ENCODE data around the gene PLEKHG1. TPM values are rescaled to one million over a fixed set of nuclear protein-coding genes. Genes with fewer than 3 reads are reported as not detected.

PLEKHG1 gene
- total RNA-seq, 1 donor from 2014 or later: 13.6 TPM

GRCh38 chr6:150624191-150624590, 24.5 kb downstream of the PLEKHG1 start:
- Histone ChIP-seq H3K4me3 (ENCODE audit: low read length in 3 of 3) (no peak overlapping the region), H3K9me3 (ENCODE audit: control insufficient read depth in 3 of 3, low read length in 3 of 3) (no peaks in the 10 kb centered on the region), H3K4me1 (ENCODE audit: control insufficient read depth in 3 of 3, insufficient read depth in 3 of 3, low read length in 3 of 3) (peaks cover 0 to 8% (median 3%) of the 10 kb centered on the region in 3 donors), H3K27me3 (ENCODE audit: control insufficient read depth in 3 of 3, insufficient read depth in 3 of 3, low read length in 3 of 3) (no peaks in the 10 kb centered on the region), H3K36me3 (ENCODE audit: control insufficient read depth in 3 of 3, insufficient read depth in 3 of 3, low read length in 3 of 3) (no peaks in the 10 kb centered on the region), H3K27ac (ENCODE audit: low read depth, low read length) (no peak overlapping the region), H3K9ac (ENCODE audit: low read depth in 1 of 3, low read length in 3 of 3) (no peak overlapping the region)

- H3K9ac ChIP-seq (ENCODE audit: low read depth in 1 of 3, low read length in 3 of 3): no peak overlapping the region
- no peak overlapping the region for H3K27ac ChIP-seq (ENCODE audit: low read depth, low read length)
- no peaks in the 10 kb centered on the region for H3K36me3 ChIP-seq (ENCODE audit: control insufficient read depth in 3 of 3, insufficient read depth in 3 of 3, low read length in 3 of 3)
- H3K4me3 ChIP-seq (ENCODE audit: low read length in 3 of 3): no peak overlapping the region
- no peaks in the 10 kb centered on the region for H3K9me3 ChIP-seq (ENCODE audit: control insufficient read depth in 3 of 3, low read length in 3 of 3)
- peaks cover 0 to 5% (median 3%) of the 10 kb centered on the region in 3 donors for H3K4me1 ChIP-seq (ENCODE audit: control insufficient read depth in 3 of 3, insufficient read depth in 3 of 3, low read length in 3 of 3)
- no peaks in the 10 kb centered on the region for H3K27me3 ChIP-seq (ENCODE audit: control insufficient read depth in 3 of 3, insufficient read depth in 3 of 3, low read length in 3 of 3)
Measured at GRCh38 chr6:150625927-150626326, 26.2 kb downstream of the PLEKHG1 start.

GRCh38 chr6:150627154-150627553, 27.5 kb downstream of the PLEKHG1 start:
- no peaks in the 10 kb centered on the region for H3K9me3 ChIP-seq (ENCODE audit: control insufficient read depth in 3 of 3, low read length in 3 of 3)
- H3K4me3 ChIP-seq (ENCODE audit: low read length in 3 of 3): no peak overlapping the region
- H3K4me1 ChIP-seq (ENCODE audit: control insufficient read depth in 3 of 3, insufficient read depth in 3 of 3, low read length in 3 of 3): peaks cover 0 to 5% (median 3%) of the 10 kb centered on the region in 3 donors
- H3K27ac ChIP-seq (ENCODE audit: low read depth, low read length): peak overlapping the region; percentile 1
- no peaks in the 10 kb centered on the region for H3K27me3 ChIP-seq (ENCODE audit: control insufficient read depth in 3 of 3, insufficient read depth in 3 of 3, low read length in 3 of 3)
- no peaks in the 10 kb centered on the region for H3K36me3 ChIP-seq (ENCODE audit: control insufficient read depth in 3 of 3, insufficient read depth in 3 of 3, low read length in 3 of 3)
- H3K9ac ChIP-seq (ENCODE audit: low read depth in 1 of 3, low read length in 3 of 3): no peak overlapping the region

GRCh38 chr6:150627585-150628025, 27.9 kb downstream of the PLEKHG1 start:
- no peak overlapping the region for H3K9ac ChIP-seq (ENCODE audit: low read depth in 1 of 3, low read length in 3 of 3)
- H3K27ac ChIP-seq (ENCODE audit: low read depth, low read length): peak overlapping the region; percentile 1
- no peaks in the 10 kb centered on the region for H3K27me3 ChIP-seq (ENCODE audit: control insufficient read depth in 3 of 3, insufficient read depth in 3 of 3, low read length in 3 of 3)
- no peaks in the 10 kb centered on the region for H3K9me3 ChIP-seq (ENCODE audit: control insufficient read depth in 3 of 3, low read length in 3 of 3)
- no peaks in the 10 kb centered on the region for H3K36me3 ChIP-seq (ENCODE audit: control insufficient read depth in 3 of 3, insufficient read depth in 3 of 3, low read length in 3 of 3)
- H3K4me3 ChIP-seq (ENCODE audit: low read length in 3 of 3): no peak overlapping the region
- peaks cover 0 to 5% (median 3%) of the 10 kb centered on the region in 3 donors for H3K4me1 ChIP-seq (ENCODE audit: control insufficient read depth in 3 of 3, insufficient read depth in 3 of 3, low read length in 3 of 3)

GRCh38 chr6:150628908-150629307, 29.2 kb downstream of the PLEKHG1 start:
- H3K27ac ChIP-seq (ENCODE audit: low read depth, low read length): no peak overlapping the region
- peaks cover 0 to 3% (median 0%) of the 10 kb centered on the region in 3 donors for H3K4me1 ChIP-seq (ENCODE audit: control insufficient read depth in 3 of 3, insufficient read depth in 3 of 3, low read length in 3 of 3)
- H3K27me3 ChIP-seq (ENCODE audit: control insufficient read depth in 3 of 3, insufficient read depth in 3 of 3, low read length in 3 of 3): no peaks in the 10 kb centered on the region
- no peaks in the 10 kb centered on the region for H3K36me3 ChIP-seq (ENCODE audit: control insufficient read depth in 3 of 3, insufficient read depth in 3 of 3, low read length in 3 of 3)
- H3K9me3 ChIP-seq (ENCODE audit: control insufficient read depth in 3 of 3, low read length in 3 of 3): no peaks in the 10 kb centered on the region
- no peak overlapping the region for H3K4me3 ChIP-seq (ENCODE audit: low read length in 3 of 3)
- no peak overlapping the region for H3K9ac ChIP-seq (ENCODE audit: low read depth in 1 of 3, low read length in 3 of 3)

GRCh38 chr6:150631283-150631983, 31.7 kb downstream of the PLEKHG1 start:
- Histone ChIP-seq H3K27ac (ENCODE audit: low read depth, low read length) (no peak overlapping the region), H3K9me3 (ENCODE audit: control insufficient read depth in 3 of 3, low read length in 3 of 3) (no peaks in the 10 kb centered on the region), H3K9ac (ENCODE audit: low read depth in 1 of 3, low read length in 3 of 3) (no peak overlapping the region), H3K36me3 (ENCODE audit: control insufficient read depth in 3 of 3, insufficient read depth in 3 of 3, low read length in 3 of 3) (no peaks in the 10 kb centered on the region), H3K4me1 (ENCODE audit: control insufficient read depth in 3 of 3, insufficient read depth in 3 of 3, low read length in 3 of 3) (peaks cover 0 to 3% (median 0%) of the 10 kb centered on the region in 3 donors), H3K27me3 (ENCODE audit: control insufficient read depth in 3 of 3, insufficient read depth in 3 of 3, low read length in 3 of 3) (no peaks in the 10 kb centered on the region), H3K4me3 (ENCODE audit: low read length in 3 of 3) (no peak overlapping the region)

- Histone ChIP-seq H3K27me3 (ENCODE audit: control insufficient read depth in 3 of 3, insufficient read depth in 3 of 3, low read length in 3 of 3) (no peaks in the 10 kb centered on the region), H3K9me3 (ENCODE audit: control insufficient read depth in 3 of 3, low read length in 3 of 3) (no peaks in the 10 kb centered on the region), H3K4me3 (ENCODE audit: low read length in 3 of 3) (no peak overlapping the region), H3K4me1 (ENCODE audit: control insufficient read depth in 3 of 3, insufficient read depth in 3 of 3, low read length in 3 of 3) (peaks cover 0 to 3% (median 0%) of the 10 kb centered on the region in 3 donors), H3K27ac (ENCODE audit: low read depth, low read length) (no peak overlapping the region), H3K9ac (ENCODE audit: low read depth in 1 of 3, low read length in 3 of 3) (no peak overlapping the region), H3K36me3 (ENCODE audit: control insufficient read depth in 3 of 3, insufficient read depth in 3 of 3, low read length in 3 of 3) (no peaks in the 10 kb centered on the region)
Measured at GRCh38 chr6:150631984-150632642, 32.4 kb downstream of the PLEKHG1 start.

GRCh38 chr6:150632785-150633485, 33.2 kb downstream of the PLEKHG1 start:
- no peak overlapping the region for H3K27ac ChIP-seq (ENCODE audit: low read depth, low read length)
- H3K4me1 ChIP-seq (ENCODE audit: control insufficient read depth in 3 of 3, insufficient read depth in 3 of 3, low read length in 3 of 3): no peaks in the 10 kb centered on the region
- H3K36me3 ChIP-seq (ENCODE audit: control insufficient read depth in 3 of 3, insufficient read depth in 3 of 3, low read length in 3 of 3): no peaks in the 10 kb centered on the region
- H3K4me3 ChIP-seq (ENCODE audit: low read length in 3 of 3): no peak overlapping the region
- no peaks in the 10 kb centered on the region for H3K9me3 ChIP-seq (ENCODE audit: control insufficient read depth in 3 of 3, low read length in 3 of 3)
- H3K27me3 ChIP-seq (ENCODE audit: control insufficient read depth in 3 of 3, insufficient read depth in 3 of 3, low read length in 3 of 3): no peaks in the 10 kb centered on the region
- no peak overlapping the region for H3K9ac ChIP-seq (ENCODE audit: low read depth in 1 of 3, low read length in 3 of 3)

GRCh38 chr6:150633486-150633834, 33.8 kb downstream of the PLEKHG1 start:
- no peaks in the 10 kb centered on the region for H3K4me1 ChIP-seq (ENCODE audit: control insufficient read depth in 3 of 3, insufficient read depth in 3 of 3, low read length in 3 of 3)
- H3K27me3 ChIP-seq (ENCODE audit: control insufficient read depth in 3 of 3, insufficient read depth in 3 of 3, low read length in 3 of 3): no peaks in the 10 kb centered on the region
- no peaks in the 10 kb centered on the region for H3K9me3 ChIP-seq (ENCODE audit: control insufficient read depth in 3 of 3, low read length in 3 of 3)
- H3K36me3 ChIP-seq (ENCODE audit: control insufficient read depth in 3 of 3, insufficient read depth in 3 of 3, low read length in 3 of 3): no peaks in the 10 kb centered on the region
- H3K9ac ChIP-seq (ENCODE audit: low read depth in 1 of 3, low read length in 3 of 3): no peak overlapping the region
- H3K4me3 ChIP-seq (ENCODE audit: low read length in 3 of 3): no peak overlapping the region
- H3K27ac ChIP-seq (ENCODE audit: low read depth, low read length): no peak overlapping the region

Measured in skeletal muscle tissue (tissue), 4 donors.